Endodermal cell (in vitro differentiated cells): ENCODE results near the gene INPP5B. TPM values are rescaled to one million over a fixed set of nuclear protein-coding genes. Genes with fewer than 3 reads are reported as not detected.

Experiments
- DNase-seq: peaks from one replicate; pipeline ENCODE4 v3.0.0-alpha.2; 2017
- H3K27ac ChIP-seq: 2 replicates; pipeline ENCODE4 v1.5.1; 2013; ENCODE audit warnings: mild to moderate bottlenecking, low read depth, low read length, moderate library complexity
- H3K27me3 ChIP-seq: 2 replicates; pipeline ENCODE4 v1.6.1; 2013; ENCODE audit warnings: mild to moderate bottlenecking, low read length, moderate library complexity; ENCODE audit not compliant: insufficient read depth, control insufficient read depth, poor library complexity, severe bottlenecking
- H3K36me3 ChIP-seq: 2 replicates; pipeline ENCODE4 v1.7.0; 2013; ENCODE audit warnings: mild to moderate bottlenecking, low read length, moderate library complexity; ENCODE audit not compliant: control insufficient read depth, insufficient read depth
- H3K4me1 ChIP-seq: one replicate; pipeline ENCODE4 v1.7.0; 2013; ENCODE audit warnings: low read length; ENCODE audit not compliant: control insufficient read depth, insufficient read depth
- H3K4me3 ChIP-seq: 2 replicates; pipeline ENCODE4 v1.5.1; 2013; ENCODE audit warnings: mild to moderate bottlenecking, low read length, moderate library complexity
- H3K9ac ChIP-seq: 2 replicates; pipeline ENCODE4 v1.6.1; 2013; ENCODE audit warnings: mild to moderate bottlenecking, low read length, moderate library complexity; ENCODE audit not compliant: poor library complexity, severe bottlenecking; ENCODE audit errors: extremely low read depth
- H3K9me3 ChIP-seq: 2 replicates; pipeline ENCODE4 v1.6.1; 2013; ENCODE audit warnings: mild to moderate bottlenecking, low read length, moderate library complexity; ENCODE audit not compliant: control insufficient read depth
- H3K27ac Mint-ChIP-seq: 2 replicates; pipeline ENCODE4 v1.8.0; 2020; ENCODE audit warnings: mixed read lengths
- H3K27me3 Mint-ChIP-seq: 2 replicates; pipeline ENCODE4 v1.8.0; 2021; ENCODE audit warnings: mild to moderate bottlenecking, mixed read lengths; ENCODE audit not compliant: insufficient read depth
- H3K36me3 Mint-ChIP-seq: 2 replicates; pipeline ENCODE4 v1.8.0; 2020; ENCODE audit warnings: low read depth, mixed read lengths
- H3K4me1 Mint-ChIP-seq: 2 replicates; pipeline ENCODE4 v1.8.0; 2020; ENCODE audit warnings: mixed read lengths
- H3K4me3 Mint-ChIP-seq: 2 replicates; pipeline ENCODE4 v1.8.0; 2020; ENCODE audit warnings: mild to moderate bottlenecking, moderate library complexity, mixed read lengths
- H3K9me3 Mint-ChIP-seq: 2 replicates; pipeline ENCODE4 v1.8.0; 2020; ENCODE audit warnings: mild to moderate bottlenecking, mixed read lengths
- CTCF ChIP-seq: fragments of 200-600 bp; sonication (generic); conservative IDR thresholded peaks from 2 replicates; pipeline ENCODE4 v1.5.0; 2021; ENCODE audit warnings: antibody characterized with exemption, mild to moderate bottlenecking
- WGBS, 2 experiments: methylation state at CpG; one replicate each; pipeline versions ENCODE4 v1.1.5 to v1.1.7; 2013; ENCODE audit warnings: missing lambda C conversion rate in 2 of 2, mixed read lengths in 1 of 2; ENCODE audit not compliant: insufficient coverage in 1 of 2, insufficient read length in 1 of 2; 5-methylcytosine and 5-hydroxymethylcytosine counted together
- total RNA-seq, 2 donors: library from RNA; stranded (reverse); fragmentation: NEBNext Ultra II Directional in 1 of 2; extraction: Animal tissue kit (Norgen Biotek cat#: 25700) in 1 of 2; gene quantifications; 2 replicates in 1 of 2; 3 replicates in 1 of 2; pipeline ENCODE4 v1.2.1, GENCODE V29; 2021

The INPP5B gene
- total RNA-seq, 2 donors from 2014 or later = 19.9 to 21.4 TPM

- Mint-ChIP-seq H3K4me1 (no peaks in the 10 kb centered on the region), H3K4me3 (no peak overlapping the region), H3K27me3 (no peaks in the 10 kb centered on the region), H3K27ac (no peak overlapping the region), H3K9me3 (no peaks in the 10 kb centered on the region), H3K36me3 (peaks cover 38% of the 10 kb centered on the region)
- Histone ChIP-seq H3K9ac (no peak overlapping the region), H3K4me1 (no peaks in the 10 kb centered on the region), H3K27me3 (no peaks in the 10 kb centered on the region), H3K9me3 (no peaks in the 10 kb centered on the region), H3K4me3 (no peak overlapping the region), H3K27ac (no peak overlapping the region), H3K36me3 (peaks cover 43% of the 10 kb centered on the region)
- WGBS, 2 experiments = 95 to 100% methylated on average over 6 of the region's 6 CpGs
- TF ChIP-seq CTCF = no peak
- no peak for DNase-seq
Observed at GRCh38 chr1:37878071-37878470, 68.8 kb downstream of the INPP5B start.

GRCh38 chr1:37875833-37876232 lies 71.0 kb downstream of the INPP5B start:
- H3K4me1 Mint-ChIP-seq = no peaks in the 10 kb centered on the region
- H3K4me3 Mint-ChIP-seq = no peak overlapping the region
- H3K9me3 Mint-ChIP-seq = no peaks in the 10 kb centered on the region
- H3K36me3 ChIP-seq = peaks cover 44% of the 10 kb centered on the region
- no peaks in the 10 kb centered on the region for H3K27me3 Mint-ChIP-seq
- DNase-seq = peak; percentile 47
- peaks cover 35% of the 10 kb centered on the region for H3K36me3 Mint-ChIP-seq
- no peak overlapping the region for H3K9ac ChIP-seq
- H3K4me3 ChIP-seq = no peak overlapping the region
- TF ChIP-seq CTCF = peak; percentile 62
- H3K27me3 ChIP-seq = no peaks in the 10 kb centered on the region
- no peak overlapping the region for H3K27ac ChIP-seq
- no peaks in the 10 kb centered on the region for H3K4me1 ChIP-seq
- H3K27ac Mint-ChIP-seq = peak overlapping the region; percentile 35
- no peaks in the 10 kb centered on the region for H3K9me3 ChIP-seq
- 100% methylated on average over 1 of the region's 1 CpG for WGBS, 2 experiments

DNA sequence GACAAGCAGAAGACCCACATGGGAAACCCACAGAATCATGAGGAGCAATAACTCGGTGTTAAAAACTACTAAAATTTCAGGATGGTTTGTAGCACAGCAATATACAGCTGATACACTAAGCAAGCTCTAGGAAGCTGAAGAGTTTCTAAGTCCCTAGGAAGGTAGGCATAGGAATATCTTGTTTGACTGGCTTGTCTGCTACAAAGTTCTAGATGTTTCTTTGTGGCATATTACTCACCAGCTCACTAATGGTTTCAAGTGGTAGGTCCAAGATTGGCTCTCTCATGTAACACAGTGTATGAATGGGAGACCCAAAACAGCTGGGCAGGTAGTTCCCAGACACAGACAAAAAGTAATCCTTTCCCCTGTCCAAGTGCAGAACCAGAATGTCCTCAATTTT lies 74.2 kb downstream of the INPP5B start:
- H3K4me3 ChIP-seq = no peak overlapping the region
- no peak overlapping the region for H3K9ac ChIP-seq
- WGBS, 2 experiments = 100% methylated on average over 1 of the region's 1 CpG
- TF ChIP-seq CTCF = no peak
- no peak overlapping the region for H3K27ac Mint-ChIP-seq
- no peak for DNase-seq
- H3K36me3 Mint-ChIP-seq = peaks cover 38% of the 10 kb centered on the region
- H3K9me3 Mint-ChIP-seq = no peaks in the 10 kb centered on the region
- no peaks in the 10 kb centered on the region for H3K4me1 ChIP-seq
- H3K36me3 ChIP-seq = peaks cover 29% of the 10 kb centered on the region
- H3K27ac ChIP-seq = no peak overlapping the region
- no peaks in the 10 kb centered on the region for H3K4me1 Mint-ChIP-seq
- H3K9me3 ChIP-seq = no peaks in the 10 kb centered on the region
- no peaks in the 10 kb centered on the region for H3K27me3 ChIP-seq
- no peak overlapping the region for H3K4me3 Mint-ChIP-seq
- H3K27me3 Mint-ChIP-seq = no peaks in the 10 kb centered on the region
